Hepatocyte (in vitro differentiated cells): Measurements from ENCODE around the gene PRCD. TPM values are rescaled to one million over a fixed set of nuclear protein-coding genes. Genes with fewer than 3 reads are reported as not detected.
A peak's percentile ranks its signal among the peaks of the same experiment; 100 is the strongest.
"Not testable (repeated sequence)": the region's sequence is repeated elsewhere in the genome, so short reads cannot be mapped to it uniquely, and the experiment has no call there.

ENCODE experiments used
- DNase-seq: peaks from one replicate; pipeline ENCODE4 v3.0.0-alpha.2; 2016; ENCODE audit warnings: low spot score
- H2AFZ ChIP-seq: fragments of 200-600 bp; sonication (generic); 2 replicates; pipeline ENCODE4 v1.6.0; 2016; ENCODE audit warnings: antibody characterized with exemption, mild to moderate bottlenecking
- H3K27ac ChIP-seq: fragments of 200-600 bp; sonication (generic); 2 replicates; pipeline ENCODE4 v1.5.1; 2016; ENCODE audit warnings: mild to moderate bottlenecking
- H3K27me3 ChIP-seq: fragments of 200-600 bp; sonication (generic); 2 replicates; pipeline ENCODE4 v1.6.1; 2016
- H3K36me3 ChIP-seq: fragments of 200-600 bp; sonication (generic); replicated peaks from 2 replicates; pipeline ENCODE4 v1.5.1; 2016; ENCODE audit warnings: low read depth; ENCODE audit not compliant: insufficient read depth
- H3K4me1 ChIP-seq: fragments of 200-600 bp; sonication (generic); 2 replicates; pipeline ENCODE4 v1.5.1; 2016; ENCODE audit warnings: mild to moderate bottlenecking, moderate library complexity; ENCODE audit not compliant: insufficient read depth
- H3K4me2 ChIP-seq: fragments of 200-600 bp; sonication (generic); 2 replicates; pipeline ENCODE4 v1.6.0; 2016
- H3K4me3 ChIP-seq: fragments of 200-600 bp; sonication (generic); 2 replicates; pipeline ENCODE4 v1.5.1; 2016; ENCODE audit warnings: mild to moderate bottlenecking
- H3K79me2 ChIP-seq: fragments of 200-600 bp; sonication (generic); 2 replicates; pipeline ENCODE4 v1.6.0; 2017; ENCODE audit warnings: mild to moderate bottlenecking
- H3K9me2 ChIP-seq: fragments of 200-600 bp; sonication (generic); replicated peaks from 2 replicates; pipeline ENCODE4 v1.6.0; 2017; ENCODE audit warnings: mild to moderate bottlenecking; ENCODE audit not compliant: insufficient read depth
- H3K9me3 ChIP-seq: fragments of 200-600 bp; sonication (generic); 2 replicates; pipeline ENCODE4 v1.5.1; 2016; ENCODE audit warnings: low read depth, mild to moderate bottlenecking
- H4K20me1 ChIP-seq: fragments of 200-600 bp; sonication (generic); 2 replicates; pipeline ENCODE4 v1.6.0; 2016; ENCODE audit warnings: mild to moderate bottlenecking; ENCODE audit not compliant: insufficient read depth, poor library complexity, severe bottlenecking
- EZH2 ChIP-seq: fragments of 200-600 bp; sonication (generic); IDR thresholded peaks from 2 replicates; pipeline ENCODE4 v1.6.1; 2016; ENCODE audit warnings: antibody characterized with exemption, mild to moderate bottlenecking, borderline replicate concordance
- EZH2phosphoT487 ChIP-seq: fragments of 200-600 bp; sonication (generic); IDR thresholded peaks from one replicate; pipeline ENCODE4 v1.6.1; 2018; ENCODE audit warnings: antibody characterized with exemption, mild to moderate bottlenecking, low read depth, moderate library complexity; ENCODE audit not compliant: unreplicated experiment, severe bottlenecking
- WGBS: methylation state at CpG from one replicate; pipeline ENCODE4 v1.1.6; 2016; ENCODE audit warnings: low lambda C conversion rate; ENCODE audit errors: missing lambda C conversion rate; 5-methylcytosine and 5-hydroxymethylcytosine counted together
- polyA plus RNA-seq: library from polyadenylated mRNA; unstranded; fragments of >200 nt; fragmentation: Nextera tagmentation; extraction: Ambion mirVana; gene quantifications from 2 replicates; pipeline ENCODE4 v1.2.1, GENCODE V29; 2016
- total RNA-seq: library from RNA; depleted of rRNA; stranded (reverse); fragments of >200 nt; gene quantifications from 2 replicates; pipeline ENCODE4 v1.2.3, GENCODE V29; 2014
- TF ChIP-seq, protein P1 (sequence below): fragments of 200-600 bp; sonication (generic); IDR thresholded peaks from 2 replicates; pipeline ENCODE4 v1.5.1; 2016; ENCODE audit warnings: antibody characterized with exemption, mild to moderate bottlenecking; ENCODE audit not compliant: poor library complexity

Gene PRCD
- total and polyA plus RNA-seq, 2 experiments from 2014 or later, result 2.0 to 10.2 TPM

DNA sequence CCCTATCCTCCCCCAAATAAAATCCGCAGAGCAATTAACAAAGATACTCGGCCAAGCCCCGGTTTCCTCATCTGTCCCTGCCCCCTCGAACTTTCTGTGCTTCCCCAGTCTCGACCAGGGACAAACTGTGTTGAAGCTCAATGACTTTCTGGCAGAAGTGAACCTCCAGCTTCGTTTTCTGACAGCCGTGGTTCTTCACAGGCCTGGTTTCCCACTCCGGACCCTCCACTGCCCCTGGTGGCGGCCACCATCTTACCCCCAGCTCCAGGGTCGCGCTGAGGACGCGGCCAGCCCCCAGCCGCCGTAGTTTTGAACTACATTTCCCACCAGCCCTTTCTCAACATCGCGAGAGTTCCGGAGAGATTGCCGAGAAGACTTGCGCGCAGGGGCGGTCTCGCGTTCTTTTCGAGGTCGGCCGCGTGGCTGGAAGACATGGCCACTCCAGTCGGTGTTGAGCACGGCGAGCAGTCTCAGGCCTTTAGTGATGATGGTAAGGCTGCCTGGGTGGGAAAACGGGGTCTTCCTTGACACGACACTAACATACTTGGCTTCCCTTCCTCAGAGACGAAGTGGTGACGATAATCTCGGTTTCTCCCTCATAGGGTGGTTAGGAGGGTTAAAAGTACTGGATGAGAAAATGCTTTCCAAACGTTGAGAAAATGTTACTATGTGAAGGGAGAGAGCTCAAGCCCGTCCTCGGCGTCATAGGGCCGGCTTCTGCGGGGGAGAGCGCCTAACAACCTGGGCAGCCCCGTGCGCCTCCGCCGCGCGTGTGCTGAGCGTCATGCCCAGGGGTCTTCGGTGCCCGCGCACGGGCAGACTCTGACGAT, 17.7 kb downstream of the PRCD start:
- peaks cover 24% of the 10 kb centered on the region for H3K4me1 ChIP-seq
- peaks cover 47% of the 10 kb centered on the region for H3K79me2 ChIP-seq
- no peaks in the 10 kb centered on the region for H3K9me3 ChIP-seq
- no peak for TF ChIP-seq EZH2
- no peak for TF ChIP-seq EZH2phosphoT487
- TF ChIP-seq, protein P1, sequence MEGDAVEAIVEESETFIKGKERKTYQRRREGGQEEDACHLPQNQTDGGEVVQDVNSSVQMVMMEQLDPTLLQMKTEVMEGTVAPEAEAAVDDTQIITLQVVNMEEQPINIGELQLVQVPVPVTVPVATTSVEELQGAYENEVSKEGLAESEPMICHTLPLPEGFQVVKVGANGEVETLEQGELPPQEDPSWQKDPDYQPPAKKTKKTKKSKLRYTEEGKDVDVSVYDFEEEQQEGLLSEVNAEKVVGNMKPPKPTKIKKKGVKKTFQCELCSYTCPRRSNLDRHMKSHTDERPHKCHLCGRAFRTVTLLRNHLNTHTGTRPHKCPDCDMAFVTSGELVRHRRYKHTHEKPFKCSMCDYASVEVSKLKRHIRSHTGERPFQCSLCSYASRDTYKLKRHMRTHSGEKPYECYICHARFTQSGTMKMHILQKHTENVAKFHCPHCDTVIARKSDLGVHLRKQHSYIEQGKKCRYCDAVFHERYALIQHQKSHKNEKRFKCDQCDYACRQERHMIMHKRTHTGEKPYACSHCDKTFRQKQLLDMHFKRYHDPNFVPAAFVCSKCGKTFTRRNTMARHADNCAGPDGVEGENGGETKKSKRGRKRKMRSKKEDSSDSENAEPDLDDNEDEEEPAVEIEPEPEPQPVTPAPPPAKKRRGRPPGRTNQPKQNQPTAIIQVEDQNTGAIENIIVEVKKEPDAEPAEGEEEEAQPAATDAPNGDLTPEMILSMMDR, result peak; percentile 59
- peak overlapping the region; percentile 63 for H3K4me3 ChIP-seq
- WGBS, result 1% methylated on average over 55 of the region's 55 CpGs
- peak overlapping the region; percentile 77 for H3K4me2 ChIP-seq
- H2AFZ ChIP-seq, result peak overlapping the region; percentile 66
- no peaks in the 10 kb centered on the region for H3K36me3 ChIP-seq
- no peaks in the 10 kb centered on the region for H3K9me2 ChIP-seq
- H3K27me3 ChIP-seq, result no peaks in the 10 kb centered on the region
- DNase-seq, result peak; percentile 97
- H4K20me1 ChIP-seq, result peaks cover 36% of the 10 kb centered on the region
- H3K27ac ChIP-seq, result peak overlapping the region; percentile 95

DNA sequence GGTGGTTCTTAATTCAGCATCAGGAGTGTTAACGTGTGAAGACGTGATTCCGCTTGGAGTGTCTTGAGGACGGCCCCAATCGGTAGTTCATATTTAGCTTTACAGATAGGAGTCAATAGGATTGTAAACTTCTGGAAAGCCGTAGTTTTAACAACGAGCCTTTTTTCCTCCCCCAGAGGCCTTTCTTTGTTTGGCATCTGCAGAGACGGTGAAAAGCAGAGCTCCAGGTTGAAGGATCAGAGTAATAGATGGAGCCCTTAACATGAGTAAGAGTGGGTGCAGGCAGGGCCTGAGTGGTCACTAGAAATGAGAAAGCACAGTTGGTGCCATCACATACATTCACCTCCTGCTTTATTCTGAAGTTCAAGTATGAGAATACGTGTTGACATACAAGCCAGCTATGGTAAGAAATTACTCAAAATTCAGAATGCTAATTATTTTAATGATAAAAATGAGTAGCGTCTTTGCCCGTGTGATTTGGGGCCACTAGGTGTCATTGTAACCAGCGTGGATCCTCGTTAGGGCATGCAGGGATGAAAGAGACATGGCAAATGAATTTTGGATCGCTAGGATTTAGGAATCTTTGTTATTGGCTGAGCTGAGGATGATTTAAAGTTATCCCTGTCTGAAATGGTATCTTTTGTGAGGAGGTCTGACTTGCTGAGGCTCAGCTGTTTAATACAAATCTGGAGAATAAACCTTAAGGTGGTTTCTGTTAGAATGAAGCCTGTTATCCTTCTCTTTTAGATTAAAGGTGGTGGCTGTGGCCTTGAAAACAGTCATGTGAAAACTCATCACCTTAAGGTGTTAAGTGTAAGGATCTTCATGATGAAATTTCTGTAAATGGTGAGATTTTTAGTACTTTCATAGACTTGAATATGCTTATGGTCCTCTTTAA, 18.6 kb downstream of the PRCD start:
- Histone ChIP-seq H3K4me2 (peak overlapping the region; percentile 77), H3K9me3 (no peaks in the 10 kb centered on the region), H3K27me3 (no peaks in the 10 kb centered on the region), H3K27ac (peak overlapping the region; percentile 95), H3K4me3 (peak overlapping the region; percentile 63), H4K20me1 (peaks cover 36% of the 10 kb centered on the region), H2AFZ (peak overlapping the region; percentile 46), H3K4me1 (peaks cover 24% of the 10 kb centered on the region), H3K9me2 (no peaks in the 10 kb centered on the region), H3K79me2 (peaks cover 47% of the 10 kb centered on the region), H3K36me3 (no peaks in the 10 kb centered on the region)
- WGBS, result 2% methylated on average over 14 of the region's 14 CpGs
- TF ChIP-seq, protein P1, result peak; percentile 70
- TF ChIP-seq EZH2 (no peak), EZH2phosphoT487 (no peak)
- DNase-seq, result no peak

- not testable (repeated sequence) for H3K27ac ChIP-seq, H3K9me2 ChIP-seq, H3K4me3 ChIP-seq, H2AFZ ChIP-seq, H3K27me3 ChIP-seq, DNase-seq, H3K36me3 ChIP-seq, H3K9me3 ChIP-seq
- peak overlapping the region; percentile 77 for H3K4me2 ChIP-seq
- H4K20me1 ChIP-seq, result peaks cover 36% of the 10 kb centered on the region
- WGBS, result 86% methylated on average over 7 of the region's 7 CpGs
- H3K79me2 ChIP-seq, result peaks cover 47% of the 10 kb centered on the region
- peaks cover 24% of the 10 kb centered on the region for H3K4me1 ChIP-seq
These were observed 19.6 kb downstream of the PRCD start for GRCh38 chr17:76559460-76559859.
